ENCODE measurements around the gene NUDT1. TPM values are rescaled to one million over a fixed set of nuclear protein-coding genes. Genes with fewer than 3 reads are reported as not detected.

The NUDT1 gene
- total RNA-seq, 4 donors from 2014 or later: 12.9 to 37.6 (median 26.6) TPM

GRCh38 chr7:2208712-2209111, 33.3 kb upstream of the NUDT1 start:
- H3K27ac ChIP-seq: no peak overlapping the region
- no peak for TF ChIP-seq CTCF (IDR thresholded peaks at IDR 0.05)
- no peak for TF ChIP-seq EP300 (IDR thresholded peaks at IDR 0.05)
- no peak for TF ChIP-seq POLR2A (IDR thresholded peaks at IDR 0.05)
- H3K36me3 ChIP-seq: peaks cover 0 to 67% (median 0%) of the 10 kb centered on the region in 3 donors

GRCh38 chr7:2209146-2209960, 32.7 kb upstream of the NUDT1 start:
- WGBS, 2 donors: 45 to 58% methylated on average over 18 of the region's 21 CpGs
- H3K27ac ChIP-seq: no peak overlapping the region
- TF ChIP-seq POLR2A (IDR thresholded peaks at IDR 0.05): no peak
- TF ChIP-seq CTCF (IDR thresholded peaks at IDR 0.05): peak; percentile 49 to 93 (median 75)
- TF ChIP-seq EP300 (IDR thresholded peaks at IDR 0.05): no peak
- no peaks in the 10 kb centered on the region for H3K27me3 ChIP-seq
- H3K36me3 ChIP-seq: peaks cover 0 to 73% (median 0%) of the 10 kb centered on the region in 3 donors
- no peaks in the 10 kb centered on the region for H3K9me3 ChIP-seq
- peaks cover 0 to 13% (median 0%) of the 10 kb centered on the region in 4 donors for H3K4me1 ChIP-seq
- H3K4me3 ChIP-seq: no peak overlapping the region
- DNase-seq (ENCODE audit: low spot score in 2 of 2): peak; percentile 52 to 69

More at GRCh38 chr7:2208712-2209111, 33.3 kb upstream of the NUDT1 start:
- Histone ChIP-seq H3K27me3 (no peaks in the 10 kb centered on the region), H3K4me1 (peaks cover 0 to 18% (median 0%) of the 10 kb centered on the region in 4 donors), H3K9me3 (no peaks in the 10 kb centered on the region), H3K4me3 (no peak overlapping the region)
- DNase-seq (ENCODE audit: low spot score in 2 of 2): no peak
- WGBS, 2 donors: 85 to 89% methylated on average over 16 of the region's 16 CpGs

- no peak for DNase-seq (ENCODE audit: low spot score in 2 of 2)
- 84 to 89% methylated on average over 8 of the region's 8 CpGs for WGBS, 2 donors
- no peaks in the 10 kb centered on the region for H3K9me3 ChIP-seq
- no peak overlapping the region for H3K4me3 ChIP-seq
- peaks cover 0 to 79% (median 0%) of the 10 kb centered on the region in 3 donors for H3K36me3 ChIP-seq
- no peak overlapping the region for H3K27ac ChIP-seq
- H3K4me1 ChIP-seq: peaks cover 0 to 13% (median 0%) of the 10 kb centered on the region in 4 donors
- TF ChIP-seq POLR2A (IDR thresholded peaks at IDR 0.05) (no peak), CTCF (IDR thresholded peaks at IDR 0.05) (no peak), EP300 (IDR thresholded peaks at IDR 0.05) (no peak)
- no peaks in the 10 kb centered on the region for H3K27me3 ChIP-seq
Observed at GRCh38 chr7:2209961-2210323, 32.1 kb upstream of the NUDT1 start.

GRCh38 chr7:2210551-2211258, 31.3 kb upstream of the NUDT1 start:
- H3K4me3 ChIP-seq: no peak overlapping the region
- 88 to 91% methylated on average over 28 to 30 of the region's 30 CpGs for WGBS, 2 donors
- H3K4me1 ChIP-seq: peaks cover 0 to 9% (median 0%) of the 10 kb centered on the region in 4 donors
- H3K27me3 ChIP-seq: no peaks in the 10 kb centered on the region
- peaks cover 0 to 80% (median 0%) of the 10 kb centered on the region in 3 donors for H3K36me3 ChIP-seq
- no peak for DNase-seq (ENCODE audit: low spot score in 2 of 2)
- H3K9me3 ChIP-seq: no peaks in the 10 kb centered on the region
- no peak overlapping the region for H3K27ac ChIP-seq
- TF ChIP-seq POLR2A (IDR thresholded peaks at IDR 0.05): no peak
- no peak for TF ChIP-seq EP300 (IDR thresholded peaks at IDR 0.05)
- TF ChIP-seq CTCF (IDR thresholded peaks at IDR 0.05): no peak
